ENCODE data around the gene RIIAD1.

DNA sequence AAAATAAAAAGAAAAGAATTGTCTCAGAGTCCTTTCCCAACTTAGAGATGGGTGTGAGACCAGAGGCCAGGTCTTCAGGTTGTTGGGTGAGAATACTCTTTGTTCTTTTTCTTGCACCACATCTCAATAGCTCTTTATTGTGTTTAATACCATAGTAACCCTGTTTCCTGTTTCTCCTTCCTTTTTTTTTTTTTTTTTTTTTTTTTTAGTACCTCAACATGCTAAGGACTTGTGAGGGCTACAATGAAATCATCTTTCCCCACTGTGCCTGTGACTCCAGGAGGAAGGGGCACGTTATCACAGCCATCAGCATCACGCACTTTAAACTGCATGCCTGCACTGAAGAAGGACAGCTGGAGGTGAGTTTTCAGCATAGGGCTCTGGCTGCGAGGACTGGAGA, 29.1 kb upstream of the RIIAD1 start:
- TF ChIP-seq FOXK2 (IDR thresholded peaks at IDR 0.05) (no peak), ELF4 (IDR thresholded peaks at IDR 0.05) (no peak)

Measured in HEK293T (cell line).